NCI-H2171 treated with DMSO at 0.1 percent for 48 hours (cell line): ENCODE results near the gene STAT5B.

Experiments
- DNase-seq: peaks from one replicate; lab custom pipeline; 2025; lab: John Stamatoyannopoulos, UW

Gene STAT5B

DNA sequence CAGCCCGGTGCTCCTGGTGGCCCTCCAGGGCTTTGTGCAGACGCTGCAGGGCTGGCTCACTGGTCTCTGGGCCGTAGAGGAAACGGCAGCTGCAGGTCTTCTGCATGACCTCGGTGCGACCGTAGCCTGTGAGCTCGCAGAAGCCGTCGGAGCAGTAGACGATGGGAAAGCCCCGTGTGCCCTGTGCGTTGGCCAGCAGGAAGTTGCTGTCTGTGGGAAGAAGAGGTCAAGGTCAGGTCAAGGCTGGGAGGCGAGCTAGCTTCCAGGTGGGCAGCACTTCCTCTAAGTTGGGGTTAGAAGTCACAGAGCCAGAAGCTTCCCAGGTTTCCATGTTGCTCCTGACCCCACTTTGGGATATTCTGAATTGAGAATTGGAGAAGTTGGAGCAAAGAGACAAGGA lies 97.4 kb downstream of the STAT5B start:
- DNase-seq: no peak

GRCh38 chr17:42177684-42178083 lies 98.5 kb downstream of the STAT5B start:
- DNase-seq: no peak

- DNase-seq: no peak
Observed at GRCh38 chr17:42174126-42174783, 101.9 kb downstream of the STAT5B start.

DNA sequence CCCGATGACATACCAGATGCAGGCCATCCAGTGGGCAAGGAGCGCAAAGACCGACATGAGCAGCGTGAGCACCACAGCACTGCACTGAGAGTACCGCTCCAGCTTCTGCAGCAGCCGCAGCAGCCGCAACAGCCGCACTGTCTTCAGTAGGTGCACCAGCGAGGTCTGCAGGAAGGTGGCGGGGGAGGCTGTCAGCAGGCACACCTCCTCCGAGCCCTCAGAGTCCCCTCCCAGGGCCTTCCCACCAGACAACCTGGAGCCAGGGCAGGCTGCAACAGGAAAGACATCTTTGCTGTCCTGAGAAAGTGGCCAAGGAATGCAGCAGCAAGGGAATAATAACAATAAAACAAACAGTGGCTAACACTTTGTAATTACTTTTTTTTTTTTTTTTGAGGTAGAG lies 104.4 kb downstream of the STAT5B start:
- no peak for DNase-seq

GRCh38 chr17:42169351-42169750 lies 106.8 kb downstream of the STAT5B start:
- DNase-seq: no peak

- DNase-seq: no peak
Observed at GRCh38 chr17:42167807-42168206, 108.4 kb downstream of the STAT5B start.

DNA sequence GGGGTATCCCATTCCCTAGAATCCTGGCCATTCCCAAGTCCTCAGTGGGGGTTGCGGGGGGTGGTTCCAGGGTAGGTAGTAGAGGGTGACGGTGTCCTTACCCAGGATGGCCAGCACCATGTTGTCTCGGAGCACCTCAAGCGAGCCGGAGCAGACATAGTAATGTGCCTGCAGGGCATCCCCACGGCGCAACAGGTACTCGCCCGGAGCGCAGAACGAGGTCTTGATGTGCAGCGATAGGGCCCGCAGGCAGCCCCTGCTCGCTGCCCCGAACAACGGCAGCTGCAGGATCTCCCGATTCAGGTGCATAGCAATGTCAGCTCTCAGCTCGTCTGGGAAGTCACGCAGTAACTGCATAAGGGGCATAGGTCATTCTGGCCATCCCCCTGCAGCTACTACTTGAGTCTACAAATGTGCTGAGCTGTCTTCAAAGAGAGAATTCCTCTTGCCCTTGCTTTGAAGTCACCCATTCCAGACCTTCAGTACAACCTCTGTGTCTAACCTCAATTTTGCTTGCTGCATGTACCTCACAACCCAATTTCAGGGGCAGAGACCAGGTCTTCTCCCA lies 109.9 kb downstream of the STAT5B start:
- no peak for DNase-seq

DNA sequence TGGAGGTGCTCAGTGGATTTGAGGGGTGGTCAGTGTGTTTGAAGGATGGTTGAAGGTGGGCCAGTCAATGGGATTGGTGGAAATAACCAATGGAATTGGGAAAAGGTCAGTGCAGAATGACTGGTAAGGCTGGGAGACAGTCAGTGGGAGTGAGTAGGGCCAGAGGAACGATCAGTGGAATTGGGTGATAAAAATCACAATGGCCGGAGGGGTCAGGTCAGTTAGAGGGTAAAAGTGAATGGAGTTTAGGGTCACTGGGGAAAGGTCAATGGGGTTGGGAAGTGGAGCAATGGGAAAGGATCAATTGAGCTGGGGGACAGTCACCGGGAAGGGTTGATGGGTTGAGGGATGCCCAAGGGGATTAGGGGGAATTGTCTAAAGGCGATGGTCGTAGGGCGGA lies 110.4 kb downstream of the STAT5B start:
- DNase-seq: no peak

- no peak for DNase-seq
Observed at GRCh38 chr17:42163696-42164407, 112.3 kb downstream of the STAT5B start.

DNA sequence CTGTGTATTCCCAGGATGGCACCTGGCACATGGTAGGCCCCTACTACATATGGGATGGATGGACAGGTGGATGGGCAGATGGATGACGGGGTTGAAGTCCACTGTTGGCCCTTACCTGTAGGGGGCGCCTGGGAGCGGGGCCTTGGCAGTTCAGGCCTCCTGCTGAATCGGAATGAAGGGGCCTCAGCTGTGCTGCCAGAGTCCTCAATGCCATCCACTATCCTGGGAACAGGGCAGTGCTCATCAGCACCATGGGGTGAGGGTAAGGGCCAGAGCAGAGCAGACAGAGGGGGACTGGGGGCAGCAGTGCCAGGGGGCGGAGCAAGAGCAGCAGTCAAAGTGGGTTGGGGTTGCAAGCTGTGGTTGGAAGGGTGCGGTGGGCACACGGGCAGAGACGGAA lies 113.1 kb downstream of the STAT5B start:
- no peak for DNase-seq

- no peak for DNase-seq
Observed at GRCh38 chr17:42160531-42160910, 115.7 kb downstream of the STAT5B start.

DNA sequence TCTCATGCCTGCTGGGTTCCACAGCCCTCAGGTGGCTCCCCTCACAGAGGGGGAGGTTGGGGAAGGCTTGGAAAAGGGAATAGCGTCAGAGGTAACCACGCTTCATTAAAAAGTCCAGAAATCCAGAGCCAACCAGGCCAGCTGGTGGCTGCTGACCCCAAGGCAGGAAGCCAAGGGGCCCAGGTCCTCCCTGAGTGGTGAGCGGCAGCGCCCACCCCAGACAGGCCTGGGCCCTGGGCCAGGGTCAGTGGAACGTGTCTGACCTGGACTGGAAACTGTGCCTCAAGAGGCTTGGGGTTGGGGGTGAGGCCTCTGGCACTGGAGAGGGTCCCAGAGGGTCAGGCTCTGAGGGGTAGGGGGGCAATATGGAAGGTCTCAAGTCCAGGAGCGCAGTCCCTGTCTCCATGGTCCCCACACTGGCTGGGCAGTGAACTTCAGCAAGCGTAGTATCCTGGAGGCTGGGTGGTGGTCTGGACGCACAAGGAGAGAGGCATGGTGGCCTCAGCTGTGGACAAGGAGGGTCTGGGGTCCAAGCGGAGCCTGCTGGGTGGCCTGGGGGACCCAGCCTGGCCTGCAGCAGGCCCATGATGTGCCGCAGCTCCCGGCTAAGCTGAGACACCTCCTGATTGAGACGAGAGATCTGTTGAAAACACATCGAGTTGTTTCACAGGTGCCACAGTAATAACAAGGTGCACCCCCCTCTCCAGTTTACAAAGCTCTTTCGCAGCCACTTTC lies 116.2 kb downstream of the STAT5B start:
- no peak for DNase-seq

DNA sequence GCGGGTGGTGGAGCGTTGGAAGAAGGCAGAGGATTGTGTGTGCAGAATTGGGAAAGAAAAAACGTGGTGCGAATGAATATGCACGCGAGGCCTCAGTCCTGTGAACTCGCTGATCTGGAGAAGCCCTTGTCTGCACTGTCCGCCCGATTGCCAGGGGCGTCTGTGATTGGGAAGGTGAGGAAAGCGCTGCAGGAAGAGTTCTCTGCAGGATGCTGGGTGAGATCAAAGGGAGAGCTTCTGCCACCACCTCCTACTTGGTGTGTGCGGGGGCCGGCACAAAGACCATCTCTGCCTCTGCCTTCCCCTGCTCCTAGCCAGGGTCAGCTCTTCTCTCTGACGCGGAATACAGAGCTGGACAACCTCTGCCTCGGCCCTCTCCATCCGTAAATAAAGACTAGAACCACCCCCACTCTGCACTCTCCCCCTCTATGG lies 120.6 kb downstream of the STAT5B start:
- DNase-seq: no peak

DNA sequence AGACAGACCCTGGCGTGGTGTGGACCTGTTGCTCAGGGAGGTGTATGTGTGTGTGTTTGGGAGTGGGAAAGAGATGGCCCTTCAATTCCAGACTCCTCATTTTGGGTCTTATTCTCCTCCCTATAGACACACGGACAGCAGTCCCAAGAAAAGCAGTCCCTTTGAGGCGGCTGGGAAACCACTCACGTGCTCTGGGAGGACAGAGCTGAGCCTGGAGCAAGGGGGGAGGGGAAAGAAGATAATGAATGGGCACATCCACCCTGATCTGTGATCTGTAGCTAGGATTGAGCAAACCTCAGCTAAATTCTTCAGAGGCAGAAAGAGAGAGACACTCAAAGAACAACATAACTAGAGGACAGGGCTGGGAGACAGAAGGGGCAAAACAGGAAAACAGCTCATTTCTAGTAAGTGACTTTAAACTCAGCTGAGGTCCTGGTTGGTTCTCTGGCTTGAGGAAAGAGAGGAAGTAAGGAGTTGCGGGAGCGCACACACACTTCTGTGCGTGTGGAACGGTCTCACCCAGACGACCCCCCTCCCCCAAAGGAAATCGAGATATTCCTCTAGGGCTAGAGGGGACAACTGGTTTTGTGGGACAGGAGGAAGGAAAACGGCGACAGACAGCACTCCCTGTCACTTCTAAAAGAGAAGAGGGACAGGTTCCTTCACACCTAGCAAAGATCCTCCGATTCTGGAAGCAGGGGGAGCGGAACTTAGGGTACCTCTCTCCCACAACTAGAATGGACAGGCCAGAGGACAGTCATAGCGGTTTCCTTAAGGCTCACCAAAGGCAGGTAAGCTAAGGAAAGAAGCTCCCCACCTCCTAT lies 122.1 kb downstream of the STAT5B start:
- no peak for DNase-seq
